HL-60 (cell line): Measurements from ENCODE around the gene DSCAML1.

Source experiments
- DNase-seq, 2 experiments: peaks; one replicate each; pipeline ENCODE4 v3.0.0-alpha.2; 2010 to 2020; ENCODE audit warnings: low read depth in 1 of 2, low spot score in 1 of 2
- H3K27ac ChIP-seq: fragments of 250-450 bp; sonication (Bioruptor Pico); replicated peaks from 2 replicates; pipeline ENCODE4 v1.5.1; 2020; ENCODE audit warnings: mild to moderate bottlenecking, moderate library complexity
- H3K27me3 ChIP-seq: fragments of 250-450 bp; sonication (Bioruptor Pico); 2 replicates; pipeline ENCODE4 v1.5.1; 2021; ENCODE audit warnings: mild to moderate bottlenecking, moderate library complexity; ENCODE audit not compliant: insufficient read depth, poor library complexity, severe bottlenecking
- H3K4me3 ChIP-seq: replicated peaks from 2 replicates; pipeline ENCODE4 v1.5.1; 2011; ENCODE audit warnings: mild to moderate bottlenecking, control low read depth, low read length; ENCODE audit not compliant: insufficient read depth
- GABPA ChIP-seq: IDR thresholded peaks from 2 replicates; pipeline ENCODE4 v1.6.1; 2012; ENCODE audit warnings: low read depth
- POLR2AphosphoS5 ChIP-seq: IDR thresholded peaks from 2 replicates; pipeline ENCODE4 v1.6.1; 2012; ENCODE audit warnings: low read depth
- SPI1 ChIP-seq: IDR thresholded peaks from 2 replicates; pipeline ENCODE4 v1.6.1; 2012; ENCODE audit warnings: low read depth, mild to moderate bottlenecking, borderline replicate concordance
- TF ChIP-seq, protein P1 (sequence below): IDR thresholded peaks from one replicate; pipeline ENCODE4 v1.5.1; 2011; ENCODE audit warnings: low read length, control low read depth, inconsistent platforms; ENCODE audit not compliant: insufficient read depth
- TF ChIP-seq, protein P2 (sequence below): IDR thresholded peaks from 2 replicates; pipeline ENCODE4 v1.6.1; 2012; ENCODE audit warnings: low read depth; ENCODE audit not compliant: insufficient replicate concordance

The DSCAML1 gene

GRCh38 chr11:117686711-117687110, 110.3 kb downstream of the DSCAML1 start:
- no peak for DNase-seq
- Histone ChIP-seq H3K27me3 (peaks cover 2% of the 10 kb centered on the region), H3K4me3 (no peak overlapping the region), H3K27ac (no peak overlapping the region)
- TF ChIP-seq SPI1 (no peak), POLR2AphosphoS5 (no peak), GABPA (no peak)
- TF ChIP-seq, protein P1, sequence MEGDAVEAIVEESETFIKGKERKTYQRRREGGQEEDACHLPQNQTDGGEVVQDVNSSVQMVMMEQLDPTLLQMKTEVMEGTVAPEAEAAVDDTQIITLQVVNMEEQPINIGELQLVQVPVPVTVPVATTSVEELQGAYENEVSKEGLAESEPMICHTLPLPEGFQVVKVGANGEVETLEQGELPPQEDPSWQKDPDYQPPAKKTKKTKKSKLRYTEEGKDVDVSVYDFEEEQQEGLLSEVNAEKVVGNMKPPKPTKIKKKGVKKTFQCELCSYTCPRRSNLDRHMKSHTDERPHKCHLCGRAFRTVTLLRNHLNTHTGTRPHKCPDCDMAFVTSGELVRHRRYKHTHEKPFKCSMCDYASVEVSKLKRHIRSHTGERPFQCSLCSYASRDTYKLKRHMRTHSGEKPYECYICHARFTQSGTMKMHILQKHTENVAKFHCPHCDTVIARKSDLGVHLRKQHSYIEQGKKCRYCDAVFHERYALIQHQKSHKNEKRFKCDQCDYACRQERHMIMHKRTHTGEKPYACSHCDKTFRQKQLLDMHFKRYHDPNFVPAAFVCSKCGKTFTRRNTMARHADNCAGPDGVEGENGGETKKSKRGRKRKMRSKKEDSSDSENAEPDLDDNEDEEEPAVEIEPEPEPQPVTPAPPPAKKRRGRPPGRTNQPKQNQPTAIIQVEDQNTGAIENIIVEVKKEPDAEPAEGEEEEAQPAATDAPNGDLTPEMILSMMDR: no peak
- TF ChIP-seq, protein P2, sequence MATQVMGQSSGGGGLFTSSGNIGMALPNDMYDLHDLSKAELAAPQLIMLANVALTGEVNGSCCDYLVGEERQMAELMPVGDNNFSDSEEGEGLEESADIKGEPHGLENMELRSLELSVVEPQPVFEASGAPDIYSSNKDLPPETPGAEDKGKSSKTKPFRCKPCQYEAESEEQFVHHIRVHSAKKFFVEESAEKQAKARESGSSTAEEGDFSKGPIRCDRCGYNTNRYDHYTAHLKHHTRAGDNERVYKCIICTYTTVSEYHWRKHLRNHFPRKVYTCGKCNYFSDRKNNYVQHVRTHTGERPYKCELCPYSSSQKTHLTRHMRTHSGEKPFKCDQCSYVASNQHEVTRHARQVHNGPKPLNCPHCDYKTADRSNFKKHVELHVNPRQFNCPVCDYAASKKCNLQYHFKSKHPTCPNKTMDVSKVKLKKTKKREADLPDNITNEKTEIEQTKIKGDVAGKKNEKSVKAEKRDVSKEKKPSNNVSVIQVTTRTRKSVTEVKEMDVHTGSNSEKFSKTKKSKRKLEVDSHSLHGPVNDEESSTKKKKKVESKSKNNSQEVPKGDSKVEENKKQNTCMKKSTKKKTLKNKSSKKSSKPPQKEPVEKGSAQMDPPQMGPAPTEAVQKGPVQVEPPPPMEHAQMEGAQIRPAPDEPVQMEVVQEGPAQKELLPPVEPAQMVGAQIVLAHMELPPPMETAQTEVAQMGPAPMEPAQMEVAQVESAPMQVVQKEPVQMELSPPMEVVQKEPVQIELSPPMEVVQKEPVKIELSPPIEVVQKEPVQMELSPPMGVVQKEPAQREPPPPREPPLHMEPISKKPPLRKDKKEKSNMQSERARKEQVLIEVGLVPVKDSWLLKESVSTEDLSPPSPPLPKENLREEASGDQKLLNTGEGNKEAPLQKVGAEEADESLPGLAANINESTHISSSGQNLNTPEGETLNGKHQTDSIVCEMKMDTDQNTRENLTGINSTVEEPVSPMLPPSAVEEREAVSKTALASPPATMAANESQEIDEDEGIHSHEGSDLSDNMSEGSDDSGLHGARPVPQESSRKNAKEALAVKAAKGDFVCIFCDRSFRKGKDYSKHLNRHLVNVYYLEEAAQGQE: no peak

GRCh38 chr11:117685566-117685965, 111.5 kb downstream of the DSCAML1 start:
- Histone ChIP-seq H3K27ac (no peak overlapping the region), H3K4me3 (no peak overlapping the region), H3K27me3 (peaks cover 2% of the 10 kb centered on the region)
- no peak for DNase-seq
- TF ChIP-seq, protein P2: no peak
- TF ChIP-seq, protein P1: no peak
- TF ChIP-seq SPI1 (no peak), POLR2AphosphoS5 (no peak), GABPA (no peak)

DNA sequence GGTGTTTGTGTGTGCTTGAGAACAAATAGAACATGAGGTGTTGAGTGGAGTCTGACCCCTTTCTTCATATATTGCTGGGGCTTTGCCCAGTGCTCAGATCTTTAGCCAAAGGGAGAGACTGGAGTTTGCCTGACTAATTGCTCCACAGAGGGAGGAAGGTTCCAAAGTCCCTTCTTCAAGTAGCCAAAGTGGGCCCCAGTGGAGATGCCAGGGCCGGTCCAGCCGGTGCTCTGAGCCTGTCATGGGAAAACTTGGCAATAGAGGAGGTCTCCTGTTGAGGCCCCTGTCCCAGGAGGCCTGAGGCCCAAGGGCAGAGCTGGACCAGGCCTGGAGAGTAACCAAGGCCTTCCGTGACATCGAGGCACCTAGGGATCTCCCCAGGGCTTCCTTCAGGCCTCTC, 112.3 kb downstream of the DSCAML1 start:
- Histone ChIP-seq H3K27ac (no peak overlapping the region), H3K4me3 (no peak overlapping the region), H3K27me3 (peaks cover 2% of the 10 kb centered on the region)
- no peak for TF ChIP-seq SPI1
- TF ChIP-seq, protein P1: no peak
- no peak for TF ChIP-seq POLR2AphosphoS5
- TF ChIP-seq, protein P2: no peak
- no peak for DNase-seq
